Neural progenitor cell (in vitro differentiated cells): ENCODE measurements around the gene CRTC1. TPM values are rescaled to one million over a fixed set of nuclear protein-coding genes. Genes with fewer than 3 reads are reported as not detected.
"Not testable (repeated sequence)": the region's sequence is repeated elsewhere in the genome, so short reads cannot be mapped to it uniquely, and the experiment has no call there.

Experiments
- DNase-seq: peaks from one replicate; pipeline ENCODE4 v3.0.0-alpha.2; 2016; ENCODE audit warnings: low spot score
- H2AFZ ChIP-seq: fragments of 200-600 bp; sonication (generic); replicated peaks from 2 replicates; pipeline ENCODE4 v1.6.1; 2016; ENCODE audit warnings: antibody characterized with exemption
- H3F3A ChIP-seq: fragments of 200-600 bp; sonication (generic); 2 replicates; pipeline ENCODE4 v1.6.1; 2016; ENCODE audit warnings: antibody characterized with exemption, low read depth
- H3K27ac ChIP-seq: fragments of 200-600 bp; sonication (generic); 2 replicates; pipeline ENCODE4 v1.5.1; 2016; ENCODE audit warnings: mild to moderate bottlenecking
- H3K27me3 ChIP-seq: fragments of 200-600 bp; sonication (generic); 2 replicates; pipeline ENCODE4 v1.6.1; 2016; ENCODE audit warnings: mild to moderate bottlenecking, moderate library complexity
- H3K36me3 ChIP-seq: fragments of 200-600 bp; sonication (generic); 2 replicates; pipeline ENCODE4 v1.5.1; 2016
- H3K4me1 ChIP-seq: fragments of 200-600 bp; sonication (generic); 2 replicates; pipeline ENCODE4 v1.6.1; 2016; ENCODE audit warnings: mixed run types
- H3K4me2 ChIP-seq: fragments of 200-600 bp; sonication (generic); 2 replicates; pipeline ENCODE4 v1.6.1; 2016
- H3K4me3 ChIP-seq: fragments of 200-600 bp; sonication (generic); 2 replicates; pipeline ENCODE4 v1.5.1; 2016
- H3K79me2 ChIP-seq: fragments of 200-600 bp; sonication (generic); 2 replicates; pipeline ENCODE4 v1.6.1; 2016; ENCODE audit warnings: low read depth
- H3K9ac ChIP-seq: fragments of 200-600 bp; sonication (generic); 2 replicates; pipeline ENCODE4 v1.6.1; 2016
- H3K9me3 ChIP-seq: fragments of 200-600 bp; sonication (generic); 2 replicates; pipeline ENCODE4 v1.5.1; 2016; ENCODE audit warnings: low read depth
- H4K20me1 ChIP-seq: fragments of 200-600 bp; sonication (generic); 2 replicates; pipeline ENCODE4 v1.6.1; 2016; ENCODE audit warnings: low read depth
- H3K27ac Mint-ChIP-seq: 3 replicates; pipeline ENCODE4 v1.8.0; 2021; ENCODE audit warnings: mixed read lengths
- H3K27me3 Mint-ChIP-seq: 2 replicates; pipeline ENCODE4 v1.8.0; 2022; ENCODE audit warnings: low read depth, mild to moderate bottlenecking, inconsistent platforms, moderate library complexity, mixed read lengths; ENCODE audit not compliant: insufficient read depth
- H3K36me3 Mint-ChIP-seq: 3 replicates; pipeline ENCODE4 v1.8.0; 2021; ENCODE audit warnings: mixed read lengths
- H3K4me1 Mint-ChIP-seq: 3 replicates; pipeline ENCODE4 v1.8.0; 2021; ENCODE audit warnings: mixed read lengths
- H3K4me3 Mint-ChIP-seq: 3 replicates; pipeline ENCODE4 v1.8.0; 2021; ENCODE audit warnings: mild to moderate bottlenecking, moderate library complexity, mixed read lengths
- H3K9me3 Mint-ChIP-seq: 3 replicates; pipeline ENCODE4 v1.8.0; 2020; ENCODE audit warnings: mixed read lengths
- CTCF ChIP-seq: fragments of 200-600 bp; sonication (generic); IDR thresholded peaks from 2 replicates; pipeline ENCODE4 v1.5.1; 2017; ENCODE audit warnings: antibody characterized with exemption, mild to moderate bottlenecking
- EZH2 ChIP-seq: fragments of 200-600 bp; sonication (generic); IDR thresholded peaks from 2 replicates; pipeline ENCODE4 v1.6.1; 2017; ENCODE audit warnings: antibody characterized with exemption, mild to moderate bottlenecking, moderate library complexity
- EZH2phosphoT487 ChIP-seq: fragments of 200-600 bp; sonication (generic); IDR thresholded peaks from 2 replicates; pipeline ENCODE4 v1.6.1; 2017; ENCODE audit warnings: antibody characterized with exemption
- total RNA-seq: library from RNA; depleted of rRNA; stranded (reverse); fragments of >200 nt; gene quantifications from 2 replicates; pipeline ENCODE4 v1.2.3, GENCODE V29; 2015; ENCODE audit warnings: low replicate concordance

Gene CRTC1
- total RNA-seq, 1 donor from 2014 or later, result 2.4 TPM

GRCh38 chr19:18677156-18677555, 6.3 kb upstream of the CRTC1 start:
- no peak for TF ChIP-seq EZH2
- TF ChIP-seq EZH2phosphoT487, result no peak
- no peak for TF ChIP-seq CTCF
- H2AFZ ChIP-seq, result no peak overlapping the region
- H3K36me3 Mint-ChIP-seq, result no peaks in the 10 kb centered on the region
- H3K9me3 ChIP-seq, result no peaks in the 10 kb centered on the region
- no peak for DNase-seq
- H3K27ac ChIP-seq, result no peak overlapping the region
- peaks cover 28% of the 10 kb centered on the region for H3F3A ChIP-seq
- no peak overlapping the region for H3K4me2 ChIP-seq
- H3K9me3 Mint-ChIP-seq, result no peaks in the 10 kb centered on the region
- no peak overlapping the region for H3K4me3 ChIP-seq
- peak overlapping the region; percentile 41 for H3K4me3 Mint-ChIP-seq
- H3K36me3 ChIP-seq, result no peaks in the 10 kb centered on the region
- no peak overlapping the region for H3K9ac ChIP-seq
- H4K20me1 ChIP-seq, result no peaks in the 10 kb centered on the region
- no peaks in the 10 kb centered on the region for H3K27me3 ChIP-seq
- peaks cover 25% of the 10 kb centered on the region for H3K4me1 Mint-ChIP-seq
- H3K27me3 Mint-ChIP-seq, result peaks cover 2% of the 10 kb centered on the region
- H3K4me1 ChIP-seq, result peaks cover 15% of the 10 kb centered on the region
- no peaks in the 10 kb centered on the region for H3K79me2 ChIP-seq
- H3K27ac Mint-ChIP-seq, result peak overlapping the region; percentile 70

- H3K9me3 ChIP-seq, H2AFZ ChIP-seq, H3K36me3 ChIP-seq, H3K4me2 ChIP-seq, H3K36me3 Mint-ChIP-seq, H3K27ac ChIP-seq, H3K27me3 ChIP-seq, H3K9me3 Mint-ChIP-seq, H3K4me3 ChIP-seq, H3K4me3 Mint-ChIP-seq, H3K9ac ChIP-seq, H4K20me1 ChIP-seq, H3K27ac Mint-ChIP-seq, DNase-seq, H3K27me3 Mint-ChIP-seq: not testable (repeated sequence)
- H3F3A ChIP-seq, result peaks cover 40% of the 10 kb centered on the region
- peaks cover 13% of the 10 kb centered on the region for H3K79me2 ChIP-seq
- peaks cover 32% of the 10 kb centered on the region for H3K4me1 Mint-ChIP-seq
- peaks cover 20% of the 10 kb centered on the region for H3K4me1 ChIP-seq
Measured at GRCh38 chr19:18680148-18680547, 3.3 kb upstream of the CRTC1 start.

GRCh38 chr19:18682807-18683108, 722 bp upstream of the CRTC1 start:
- TF ChIP-seq EZH2 (no peak), EZH2phosphoT487 (no peak), CTCF (no peak)
- no peak overlapping the region for H3K27ac ChIP-seq
- peak overlapping the region; percentile 85 for H3K4me3 Mint-ChIP-seq
- H4K20me1 ChIP-seq, result peaks cover 13% of the 10 kb centered on the region
- H3K4me2 ChIP-seq, result peak overlapping the region; percentile 90
- H3K9ac ChIP-seq, result no peak overlapping the region
- H3K27me3 ChIP-seq, result no peaks in the 10 kb centered on the region
- no peaks in the 10 kb centered on the region for H3K9me3 Mint-ChIP-seq
- peaks cover 21% of the 10 kb centered on the region for H3K4me1 Mint-ChIP-seq
- peak overlapping the region; percentile 86 for H3K4me3 ChIP-seq
- H3F3A ChIP-seq, result peaks cover 32% of the 10 kb centered on the region
- H3K27ac Mint-ChIP-seq, result peak overlapping the region; percentile 24
- H3K27me3 Mint-ChIP-seq, result peaks cover 5% of the 10 kb centered on the region
- no peaks in the 10 kb centered on the region for H3K36me3 ChIP-seq
- no peak for DNase-seq
- H3K79me2 ChIP-seq, result peaks cover 39% of the 10 kb centered on the region
- H3K4me1 ChIP-seq, result peaks cover 13% of the 10 kb centered on the region
- peak overlapping the region; percentile 96 for H2AFZ ChIP-seq
- no peaks in the 10 kb centered on the region for H3K9me3 ChIP-seq
- no peaks in the 10 kb centered on the region for H3K36me3 Mint-ChIP-seq

GRCh38 chr19:18683958-18684641, 620 bp downstream of the CRTC1 start:
- no peak for TF ChIP-seq EZH2
- no peak for TF ChIP-seq CTCF
- no peak for TF ChIP-seq EZH2phosphoT487
- no peak overlapping the region for H3K9ac ChIP-seq
- H3F3A ChIP-seq, result peaks cover 19% of the 10 kb centered on the region

More at GRCh38 chr19:18683958-18684641, 620 bp downstream of the CRTC1 start:
- H3K36me3 Mint-ChIP-seq, result no peaks in the 10 kb centered on the region
- peaks cover 17% of the 10 kb centered on the region for H3K4me1 Mint-ChIP-seq
- H3K4me3 Mint-ChIP-seq, result peak overlapping the region; percentile 84
- peaks cover 5% of the 10 kb centered on the region for H3K27me3 Mint-ChIP-seq
- Histone ChIP-seq H3K4me1 (peaks cover 5% of the 10 kb centered on the region), H3K9me3 (no peaks in the 10 kb centered on the region), H2AFZ (no peak overlapping the region), H4K20me1 (peaks cover 17% of the 10 kb centered on the region), H3K4me3 (peak overlapping the region; percentile 86), H3K27ac (no peak overlapping the region), H3K27me3 (no peaks in the 10 kb centered on the region), H3K36me3 (no peaks in the 10 kb centered on the region), H3K4me2 (peak overlapping the region; percentile 90), H3K79me2 (peaks cover 53% of the 10 kb centered on the region)
- H3K27ac Mint-ChIP-seq, result no peak overlapping the region
- DNase-seq, result no peak
- no peaks in the 10 kb centered on the region for H3K9me3 Mint-ChIP-seq
